Peyer's patch (tissue), 4 donors: Measurements from ENCODE around the gene PHF2.

ENCODE experiments used
- CTCF ChIP-seq, 6 experiments: fragments of 450-650 bp in 4 of 6; fragments of 200-600 bp in 2 of 6; sonication (generic) in 1 of 6; IDR thresholded peaks; one replicate each; pipeline ENCODE4 v1.5.1; 2017 to 2019; ENCODE audit warnings: antibody characterized with exemption in 6 of 6, mild to moderate bottlenecking in 3 of 6, moderate library complexity in 1 of 6
- POLR2A ChIP-seq, 2 donors: fragments of 450-650 bp; IDR thresholded peaks; one replicate each; pipeline ENCODE4 v1.5.1; 2017; ENCODE audit warnings: antibody characterized with exemption in 2 of 2, mild to moderate bottlenecking in 2 of 2, moderate library complexity in 2 of 2

DNA sequence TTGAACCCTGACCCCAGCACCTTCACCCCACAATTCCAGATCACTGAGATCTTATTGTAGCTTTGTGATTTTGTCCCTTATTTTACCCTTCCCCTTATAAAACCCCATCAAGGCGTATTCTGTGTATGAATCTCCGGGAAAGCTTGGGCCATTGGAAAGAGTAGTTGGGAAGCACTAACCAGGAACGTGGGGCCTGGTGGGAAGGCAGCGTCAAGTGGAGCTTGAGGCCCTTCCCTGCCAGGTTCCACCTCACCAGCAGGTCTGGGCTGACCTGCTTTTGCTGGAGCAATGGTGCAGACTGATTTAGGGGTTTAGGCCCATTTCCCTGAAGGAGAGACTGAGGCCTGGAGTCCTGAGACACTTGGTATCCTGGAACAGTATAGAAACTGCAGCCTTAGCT, 9.3 kb downstream of the PHF2 start:
- no peak for TF ChIP-seq CTCF (IDR thresholded peaks at IDR 0.05)
- TF ChIP-seq POLR2A (IDR thresholded peaks at IDR 0.05) = no peak
